Prostate gland (tissue), 2 donors: Measurements from ENCODE around the gene BIRC7. TPM values are rescaled to one million over a fixed set of nuclear protein-coding genes. Genes with fewer than 3 reads are reported as not detected.
A peak's percentile ranks its signal among the peaks of the same experiment; 100 is the strongest.

Source experiments
- DNase-seq: peaks from one replicate; pipeline ENCODE4 v3.0.0-alpha.2; 2019; ENCODE audit warnings: low spot score
- H3K27ac ChIP-seq, 2 donors: fragments of 200-600 bp; sonication (generic); 2 replicates each; pipeline ENCODE4 v1.5.1; 2017 to 2019
- H3K27me3 ChIP-seq: fragments of 200-600 bp; sonication (generic); replicated peaks from 2 replicates; pipeline ENCODE4 v1.5.1; 2019; ENCODE audit not compliant: insufficient read depth
- H3K36me3 ChIP-seq, 2 donors: fragments of 200-600 bp; sonication (generic); 1 replicate in 1 of 2; 2 replicates in 1 of 2; pipeline versions ENCODE4 v1.5.1 to v1.8.1; 2017 to 2019
- H3K4me1 ChIP-seq: fragments of 200-600 bp; sonication (generic); replicated peaks from 2 replicates; pipeline ENCODE4 v1.5.1; 2019
- H3K4me3 ChIP-seq, 2 donors: fragments of 200-600 bp; sonication (generic); 2 replicates each; pipeline ENCODE4 v1.5.1; 2017 to 2019
- H3K9me3 ChIP-seq: fragments of 200-600 bp; sonication (generic); 2 replicates; pipeline ENCODE4 v1.5.1; 2017
- CTCF ChIP-seq, 4 experiments: fragments of 200-600 bp in 2 of 4; fragments of 450-650 bp in 2 of 4; sonication (generic) in 2 of 4; IDR thresholded peaks; 1 replicate in 3 of 4; 2 replicates in 1 of 4; pipeline ENCODE4 v1.5.1; 2016 to 2019; ENCODE audit warnings: antibody characterized with exemption in 4 of 4, mild to moderate bottlenecking in 2 of 4, moderate library complexity in 2 of 4
- POLR2A ChIP-seq: fragments of 450-650 bp; IDR thresholded peaks from one replicate; pipeline ENCODE4 v1.6.1; 2016; ENCODE audit warnings: antibody characterized with exemption, mild to moderate bottlenecking
- POLR2AphosphoS5 ChIP-seq: sonication (generic); formaldehyde crosslinking; IDR thresholded peaks from one replicate; pipeline ENCODE4 v1.6.1; 2017; ENCODE audit warnings: antibody characterized with exemption
- WGBS: methylation state at CpG from one replicate; pipeline ENCODE4 v1.1.5; 2018; 5-methylcytosine and 5-hydroxymethylcytosine counted together
- intact Hi-C: fragments of 100-400 bp; cut with DNase I; formaldehyde crosslinking; loops from one replicate; pipeline ENCODE4 v1.14.2; 2022
- total RNA-seq, 2 donors: library from RNA; depleted of rRNA; stranded (reverse); fragments of >200 nt; gene quantifications; one replicate each; pipeline ENCODE4 v1.1.0, GENCODE V29; 2016

BIRC7 gene
- total RNA-seq, 2 donors from 2014 or later: not detected

GRCh38 chr20:63270606-63271325, 35.1 kb downstream of the BIRC7 start:
- intact Hi-C loops: no loop called here
- 90% methylated on average over 9 of the region's 9 CpGs for WGBS

GRCh38 chr20:63272105-63273058, 36.7 kb downstream of the BIRC7 start, which contains the start of gene ARFGAP1:
TSS of gene ARFGAP1 (plus strand) at chr20:63272813. CDS start at chr20:63275581, 2,768 bp downstream.
- intact Hi-C loops: no loop called here
- peak within 1 kb of the TSS; percentile 75 to 80 for H3K27ac ChIP-seq
- H3K4me3 ChIP-seq: peak within 1 kb of the TSS; percentile 90 to 100
- WGBS: 1% methylated on average over 70 of the region's 97 CpGs
- TF ChIP-seq POLR2AphosphoS5 (peak; percentile 86), POLR2A (peak; percentile 66), CTCF (IDR thresholded peaks at IDR 0.05) (no peak)
- H3K4me1 ChIP-seq: no peaks in the 10 kb centered on the region
- peak; percentile 88 for DNase-seq
- no peaks in the 10 kb centered on the region for H3K9me3 ChIP-seq
- no peaks in the 10 kb centered on the region for H3K27me3 ChIP-seq
- peaks cover 0 to 11% of the 10 kb centered on the region in 2 donors for H3K36me3 ChIP-seq

More at GRCh38 chr20:63270606-63271325, 35.1 kb downstream of the BIRC7 start:
- no peaks in the 10 kb centered on the region for H3K36me3 ChIP-seq
- H3K4me3 ChIP-seq: no peak overlapping the region
- H3K4me1 ChIP-seq: no peaks in the 10 kb centered on the region
- peaks cover 2% of the 10 kb centered on the region for H3K27me3 ChIP-seq
- H3K27ac ChIP-seq: no peak overlapping the region
- H3K9me3 ChIP-seq: no peaks in the 10 kb centered on the region
- TF ChIP-seq CTCF (IDR thresholded peaks at IDR 0.05) (no peak), POLR2A (no peak), POLR2AphosphoS5 (no peak)
- no peak for DNase-seq

GRCh38 chr20:63273059-63273579, 37.4 kb downstream of the BIRC7 start:
- under 1% methylated on average over 18 of the region's 37 CpGs for WGBS
- H3K27me3 ChIP-seq: no peaks in the 10 kb centered on the region
- peaks cover 0 to 11% of the 10 kb centered on the region in 2 donors for H3K36me3 ChIP-seq
- H3K4me3 ChIP-seq: peak overlapping the region; percentile 90 to 100
- no peak for DNase-seq
- no peaks in the 10 kb centered on the region for H3K4me1 ChIP-seq
- H3K27ac ChIP-seq: peak overlapping the region; percentile 75 to 80
- intact Hi-C loops: no loop called here
- no peaks in the 10 kb centered on the region for H3K9me3 ChIP-seq
- no peak for TF ChIP-seq CTCF (IDR thresholded peaks at IDR 0.05)

GRCh38 chr20:63273635-63274380, 38.1 kb downstream of the BIRC7 start:
- intact Hi-C loops: no loop called here
- no peak for TF ChIP-seq CTCF (IDR thresholded peaks at IDR 0.05)
- TF ChIP-seq POLR2AphosphoS5: no peak
- no peak for TF ChIP-seq POLR2A
- H3K36me3 ChIP-seq: peaks cover 0 to 11% of the 10 kb centered on the region in 2 donors
- DNase-seq: no peak
- peak overlapping the region; percentile 90 to 100 for H3K4me3 ChIP-seq
- no peaks in the 10 kb centered on the region for H3K27me3 ChIP-seq
- no peaks in the 10 kb centered on the region for H3K9me3 ChIP-seq
- no peak overlapping the region for H3K27ac ChIP-seq
- 23% methylated on average over 20 of the region's 20 CpGs for WGBS
- H3K4me1 ChIP-seq: no peaks in the 10 kb centered on the region
